IMR-90 (cell line): ENCODE data around the gene MRTFB. TPM values are rescaled to one million over a fixed set of nuclear protein-coding genes. Genes with fewer than 3 reads are reported as not detected.

Source experiments
- ATAC-seq: fragments of 200-7000 bp; cut with Tn5 transposase; 2 replicates; pipeline ENCODE4 v1.9.1; 2020; ENCODE audit warnings: low read depth, mild to moderate bottlenecking, moderate library complexity
- BruUV-seq: library from RNA; stranded (reverse); fragments of 400-500 nt; replicated peaks from 2 replicates; lab custom pipeline; 2021; lab: Mats Ljungman, UMichigan
- CTCF ChIA-PET: fragments of 300-600 bp; formaldehyde crosslinking; extraction: SDS; loops from one replicate; lab custom pipeline; 2021; ENCODE audit warnings: antibody characterized with exemption; lab: Yijun Ruan, JAX
- POLR2A ChIA-PET: fragments of 300-600 bp; sonication (Branson Sonifier 250); formaldehyde crosslinking; loops from one replicate; lab custom pipeline; 2022; ENCODE audit warnings: antibody characterized with exemption; ENCODE audit not compliant: unreplicated experiment; lab: Charles Lee
- DNase-seq: peaks from one replicate; pipeline ENCODE4 v3.0.0; 2013
- H2AFZ ChIP-seq: replicated peaks from 2 replicates; pipeline ENCODE3; 2013; ENCODE audit warnings: low read length, mild to moderate bottlenecking; ENCODE audit not compliant: poor library complexity
- H2AK5ac ChIP-seq: 2 replicates; pipeline ENCODE4 v1.6.1; 2013; ENCODE audit warnings: low read depth, low read length, inconsistent platforms
- H2AK9ac ChIP-seq: replicated peaks from 2 replicates; pipeline ENCODE3; 2013; ENCODE audit warnings: mild to moderate bottlenecking, low read depth, low read length, moderate library complexity; ENCODE audit not compliant: poor library complexity
- H2BK120ac ChIP-seq: 2 replicates; pipeline ENCODE4 v1.6.1; 2013; ENCODE audit warnings: low read depth, low read length, inconsistent platforms
- H2BK15ac ChIP-seq: 3 replicates; pipeline ENCODE4 v1.6.1; 2013; ENCODE audit warnings: low read depth, low read length, inconsistent platforms
- H2BK20ac ChIP-seq: 2 replicates; pipeline ENCODE4 v1.6.1; 2013; ENCODE audit warnings: low read depth, mild to moderate bottlenecking, inconsistent platforms, low read length, moderate library complexity
- H2BK5ac ChIP-seq: 2 replicates; pipeline ENCODE4 v1.6.1; 2013; ENCODE audit warnings: mild to moderate bottlenecking, low read depth, low read length, inconsistent platforms; ENCODE audit not compliant: poor library complexity, severe bottlenecking
- H3K14ac ChIP-seq: replicated peaks from 2 replicates; pipeline ENCODE4 v1.6.1; 2013; ENCODE audit warnings: low read depth, low read length, inconsistent platforms
- H3K18ac ChIP-seq: 2 replicates; pipeline ENCODE4 v1.6.1; 2013; ENCODE audit warnings: low read depth, low read length, control low read depth
- H3K23ac ChIP-seq: 2 replicates; pipeline ENCODE4 v1.6.1; 2013; ENCODE audit warnings: low read depth, low read length, inconsistent platforms
- H3K27ac ChIP-seq: 2 replicates; pipeline ENCODE4 v1.5.1; 2013; ENCODE audit warnings: mild to moderate bottlenecking, control low read depth, low read length; ENCODE audit not compliant: insufficient read depth
- H3K27me3 ChIP-seq: 2 replicates; pipeline ENCODE4 v1.6.1; 2013; ENCODE audit warnings: low read length; ENCODE audit not compliant: control insufficient read depth, insufficient read depth
- H3K36me3 ChIP-seq: 2 replicates; pipeline ENCODE4 v1.6.1; 2013; ENCODE audit warnings: low read length, mixed read lengths; ENCODE audit not compliant: control insufficient read depth, insufficient read depth
- H3K4ac ChIP-seq: 2 replicates; pipeline ENCODE4 v1.6.1; 2013; ENCODE audit warnings: low read depth, low read length, inconsistent platforms
- H3K4me1 ChIP-seq: 2 replicates; pipeline ENCODE4 v1.6.1; 2013; ENCODE audit warnings: low read length, mixed read lengths; ENCODE audit not compliant: control insufficient read depth, insufficient read depth
- H3K4me2 ChIP-seq: 2 replicates; pipeline ENCODE4 v1.6.1; 2013; ENCODE audit warnings: low read depth, mild to moderate bottlenecking, control low read depth, low read length, moderate library complexity
- H3K4me3 ChIP-seq: 2 replicates; pipeline ENCODE4 v1.5.1; 2013; ENCODE audit warnings: low read depth, mild to moderate bottlenecking, control low read depth, low read length, moderate library complexity; ENCODE audit not compliant: insufficient read depth
- H3K56ac ChIP-seq: 2 replicates; pipeline ENCODE4 v1.6.1; 2013; ENCODE audit warnings: low read length, inconsistent platforms; ENCODE audit not compliant: insufficient read depth; ENCODE audit errors: extremely low read depth
- H3K79me1 ChIP-seq, 2 experiments: 2 replicates each; pipeline ENCODE4 v1.6.1; 2013; ENCODE audit warnings: low read length in 2 of 2, inconsistent platforms in 1 of 2, low read depth in 1 of 2
- H3K9ac ChIP-seq: 2 replicates; pipeline ENCODE4 v1.6.1; 2013; ENCODE audit warnings: low read depth, low read length, control low read depth
- H3K9me1 ChIP-seq: 2 replicates; pipeline ENCODE4 v1.6.1; 2013; ENCODE audit warnings: low read length, inconsistent platforms; ENCODE audit not compliant: insufficient read depth
- H3K9me3 ChIP-seq: 2 replicates; pipeline ENCODE4 v1.6.1; 2013; ENCODE audit warnings: low read length; ENCODE audit not compliant: control insufficient read depth, insufficient read depth
- H4K20me1 ChIP-seq: 2 replicates; pipeline ENCODE4 v1.6.1; 2013; ENCODE audit warnings: low read length, inconsistent platforms; ENCODE audit not compliant: insufficient read depth
- H4K5ac ChIP-seq: 2 replicates; pipeline ENCODE4 v1.6.1; 2013; ENCODE audit warnings: mild to moderate bottlenecking, low read depth, low read length, control low read depth
- H4K8ac ChIP-seq, 2 experiments: 2 replicates each; pipeline ENCODE4 v1.6.1; 2013; ENCODE audit warnings: low read depth in 2 of 2, low read length in 2 of 2, control low read depth in 1 of 2, inconsistent platforms in 1 of 2
- H4K91ac ChIP-seq: 2 replicates; pipeline ENCODE4 v1.6.1; 2013; ENCODE audit warnings: low read depth, low read length, inconsistent platforms; ENCODE audit not compliant: insufficient read depth
- CEBPB ChIP-seq: IDR thresholded peaks from 2 replicates; pipeline ENCODE4 v1.6.1; 2012; ENCODE audit warnings: low read depth, low read length, improper control_type of control experiment
- USF2 ChIP-seq: fragments of 150-350 bp; IDR thresholded peaks from 2 replicates; pipeline ENCODE4 v1.6.1; 2017; ENCODE audit warnings: mild to moderate bottlenecking, antibody characterized with exemption, low read length, low read depth
- WGBS, 2 experiments: methylation state at CpG; one replicate each; pipeline versions ENCODE4 v1.1.5 to v1.1.7; 2013; ENCODE audit warnings: missing lambda C conversion rate in 2 of 2; ENCODE audit not compliant: insufficient read length in 1 of 2; ENCODE audit errors: extremely low coverage in 2 of 2; 5-methylcytosine and 5-hydroxymethylcytosine counted together
- dilution Hi-C: fragments of 300-500 bp; cut with HindIII; formaldehyde crosslinking; loops from one replicate; pipeline ENCODE4 v1.14.3; 2018; ENCODE audit warnings: low sequenced_read_pairs; ENCODE audit not compliant: unreplicated experiment
- in situ Hi-C: fragments of 300-500 bp; cut with MboI; formaldehyde crosslinking; loops from 3 replicates; pipeline ENCODE4 v1.14.3; 2019; ENCODE audit warnings: low sequenced_read_pairs, inconsistent platforms, mixed read lengths
- intact Hi-C: fragments of 100-400 bp; cut with micrococcal nuclease; formaldehyde crosslinking; loops from 2 replicates; pipeline ENCODE4 v1.10.0; 2022
- polyA plus RNA-seq, 3 experiments: library from polyadenylated mRNA; depleted of rRNA; stranded (reverse); fragments of >200 nt; gene quantifications; 2 replicates each; pipeline ENCODE4 v1.2.3, GENCODE V29; 2012; ENCODE audit warnings: low replicate concordance in 1 of 3
- total RNA-seq: library from RNA; depleted of rRNA; stranded (reverse); fragments of >200 nt; gene quantifications from 2 replicates; pipeline ENCODE4 v1.2.3, GENCODE V29; 2012

Gene MRTFB
- total and polyA plus RNA-seq, 2 of the 4 experiments (the other 2 are of a cell fraction): 4.4 to 5.4 TPM

- no TSS peak for BruUV-seq
- no peak overlapping the region for H3K4ac ChIP-seq
- no peak overlapping the region for H2BK15ac ChIP-seq
- CTCF ChIA-PET: interaction anchor here (0.7 kb wide), 1 partner anchor 8 kb away, joined by 3 read pairs; no protein-coding TSS in a partner anchor
- H3K4me2 ChIP-seq: no peak overlapping the region
- H4K5ac ChIP-seq: no peak overlapping the region
- no peak overlapping the region for H2AFZ ChIP-seq
- H3K14ac ChIP-seq: no peak overlapping the region
- H2BK120ac ChIP-seq: no peak overlapping the region
- H3K27ac ChIP-seq: no peak overlapping the region
- no peaks in the 10 kb centered on the region for H3K9me1 ChIP-seq
- in situ Hi-C loops: no loop called here
- DNase-seq (no peak), ATAC-seq (no peak)
- H3K9ac ChIP-seq: no peak overlapping the region
- no peak overlapping the region for H4K8ac ChIP-seq
- no peaks in the 10 kb centered on the region for H3K27me3 ChIP-seq
- H4K20me1 ChIP-seq: no peaks in the 10 kb centered on the region
- no peak overlapping the region for H3K18ac ChIP-seq
- peaks cover 6% of the 10 kb centered on the region; the same call in 1 of the 2 replicates for H3K36me3 ChIP-seq
- H2AK9ac ChIP-seq: no peak overlapping the region
- H3K23ac ChIP-seq: no peak overlapping the region
- peak; percentile 64; the same call in 1 of the 2 replicates for TF ChIP-seq CEBPB
- no peak for TF ChIP-seq USF2
- H3K4me3 ChIP-seq: no peak overlapping the region
- no peak overlapping the region for H4K91ac ChIP-seq
- H3K56ac ChIP-seq: no peak overlapping the region
- no peaks in the 10 kb centered on the region for H3K79me1 ChIP-seq
- no peaks in the 10 kb centered on the region for H3K9me3 ChIP-seq
- H3K4me1 ChIP-seq: no peaks in the 10 kb centered on the region
- H2AK5ac ChIP-seq: no peak overlapping the region
- no peak overlapping the region for H2BK5ac ChIP-seq
- no peak overlapping the region for H2BK20ac ChIP-seq
- POLR2A ChIA-PET: no interaction called here
- WGBS, 2 experiments: 96% methylated on average over 4 of the region's 7 CpGs; no CpG with 5 or more reads in 1 of the 2 experiments
- intact Hi-C loops: no loop called here
- dilution Hi-C loops: no loop called here
Observed at GRCh38 chr16:14268073-14268472, 197.0 kb downstream of the MRTFB start.
